Measurements from ENCODE around the gene PXDC1. TPM values are rescaled to one million over a fixed set of nuclear protein-coding genes. Genes with fewer than 3 reads are reported as not detected.

PXDC1 gene
- total and polyA plus RNA-seq, 4 donors, result 24.1 to 106 (median 77.6) TPM

- Histone ChIP-seq H3K9me3 (ENCODE audit: control insufficient read depth in 4 of 4, low read length in 3 of 4) (no peaks in the 10 kb centered on the region), H3K36me3 (ENCODE audit: control insufficient read depth in 4 of 4, insufficient read depth in 3 of 4, low read depth in 1 of 4, low read length in 3 of 4) (no peaks in the 10 kb centered on the region), H3K4me1 (ENCODE audit: control insufficient read depth in 4 of 4, insufficient read depth in 4 of 4, low read length in 3 of 4) (peaks cover 0 to 16% (median 10%) of the 10 kb centered on the region in 4 donors), H3K4me3 (ENCODE audit: low read depth in 1 of 3, low read length in 3 of 3) (no peak overlapping the region), H3K27ac (ENCODE audit: low read depth in 1 of 2, low read length in 2 of 2) (peak overlapping the region; percentile 19 to 96), H3K27me3 (ENCODE audit: control insufficient read depth in 4 of 4, insufficient read depth in 4 of 4, low read length in 3 of 4) (no peaks in the 10 kb centered on the region), H3K9ac (ENCODE audit: low read depth in 1 of 2, low read length in 2 of 2) (peak overlapping the region in 1 of 2 donors; percentile 51)
- WGBS, result 83% methylated on average over 10 of the region's 10 CpGs
- no peak for DNase-seq (ENCODE audit: low spot score)
- TF ChIP-seq SP1 (IDR thresholded peaks at IDR 0.05), result peak; percentile 18
- TF ChIP-seq NR2F2 (IDR thresholded peaks at IDR 0.05), result peak; percentile 78
- no peak for TF ChIP-seq REST (IDR thresholded peaks at IDR 0.05)
- no peak for TF ChIP-seq RXRA (IDR thresholded peaks at IDR 0.05)
These were observed 1.8 kb upstream of the PXDC1 start for GRCh38 chr6:3753228-3753835.

- no peaks in the 10 kb centered on the region for H3K27me3 ChIP-seq (ENCODE audit: control insufficient read depth in 4 of 4, insufficient read depth in 4 of 4, low read length in 3 of 4)
- H3K27ac ChIP-seq (ENCODE audit: low read depth in 1 of 2, low read length in 2 of 2), result peak overlapping the region; percentile 96 to 99
- no peaks in the 10 kb centered on the region for H3K36me3 ChIP-seq (ENCODE audit: control insufficient read depth in 4 of 4, insufficient read depth in 3 of 4, low read depth in 1 of 4, low read length in 3 of 4)
- TF ChIP-seq YY1 (IDR thresholded peaks at IDR 0.05) (no peak), JUND (IDR thresholded peaks at IDR 0.05) (no peak), RXRA (IDR thresholded peaks at IDR 0.05) (no peak), HNF4G (IDR thresholded peaks at IDR 0.05) (no peak), FOXA1 (IDR thresholded peaks at IDR 0.05) (no peak), TAF1 (conservative IDR thresholded peaks at IDR 0.05) (no peak), ATF3 (IDR thresholded peaks at IDR 0.05) (no peak), SP1 (IDR thresholded peaks at IDR 0.05) (no peak), RAD21 (IDR thresholded peaks at IDR 0.05) (no peak), REST (IDR thresholded peaks at IDR 0.05) (no peak), NR2F2 (IDR thresholded peaks at IDR 0.05) (no peak), ZBTB33 (IDR thresholded peaks at IDR 0.05) (no peak)
- TF ChIP-seq, protein P1, sequence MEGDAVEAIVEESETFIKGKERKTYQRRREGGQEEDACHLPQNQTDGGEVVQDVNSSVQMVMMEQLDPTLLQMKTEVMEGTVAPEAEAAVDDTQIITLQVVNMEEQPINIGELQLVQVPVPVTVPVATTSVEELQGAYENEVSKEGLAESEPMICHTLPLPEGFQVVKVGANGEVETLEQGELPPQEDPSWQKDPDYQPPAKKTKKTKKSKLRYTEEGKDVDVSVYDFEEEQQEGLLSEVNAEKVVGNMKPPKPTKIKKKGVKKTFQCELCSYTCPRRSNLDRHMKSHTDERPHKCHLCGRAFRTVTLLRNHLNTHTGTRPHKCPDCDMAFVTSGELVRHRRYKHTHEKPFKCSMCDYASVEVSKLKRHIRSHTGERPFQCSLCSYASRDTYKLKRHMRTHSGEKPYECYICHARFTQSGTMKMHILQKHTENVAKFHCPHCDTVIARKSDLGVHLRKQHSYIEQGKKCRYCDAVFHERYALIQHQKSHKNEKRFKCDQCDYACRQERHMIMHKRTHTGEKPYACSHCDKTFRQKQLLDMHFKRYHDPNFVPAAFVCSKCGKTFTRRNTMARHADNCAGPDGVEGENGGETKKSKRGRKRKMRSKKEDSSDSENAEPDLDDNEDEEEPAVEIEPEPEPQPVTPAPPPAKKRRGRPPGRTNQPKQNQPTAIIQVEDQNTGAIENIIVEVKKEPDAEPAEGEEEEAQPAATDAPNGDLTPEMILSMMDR (IDR thresholded peaks at IDR 0.05; ENCODE audit: low read depth, low read length, missing input control), result no peak
- TF ChIP-seq, protein P2, sequence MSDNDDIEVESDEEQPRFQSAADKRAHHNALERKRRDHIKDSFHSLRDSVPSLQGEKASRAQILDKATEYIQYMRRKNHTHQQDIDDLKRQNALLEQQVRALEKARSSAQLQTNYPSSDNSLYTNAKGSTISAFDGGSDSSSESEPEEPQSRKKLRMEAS (IDR thresholded peaks at IDR 0.05), result no peak
- WGBS, result 49% methylated on average over 22 of the region's 22 CpGs
- no peaks in the 10 kb centered on the region for H3K9me3 ChIP-seq (ENCODE audit: control insufficient read depth in 4 of 4, low read length in 3 of 4)
- peaks cover 0 to 22% (median 14%) of the 10 kb centered on the region in 4 donors for H3K4me1 ChIP-seq (ENCODE audit: control insufficient read depth in 4 of 4, insufficient read depth in 4 of 4, low read length in 3 of 4)
- peak overlapping the region; percentile 59 to 88 (median 63) for H3K4me3 ChIP-seq (ENCODE audit: low read depth in 1 of 3, low read length in 3 of 3)
- no peak for DNase-seq (ENCODE audit: low spot score)
- H3K9ac ChIP-seq (ENCODE audit: low read depth in 1 of 2, low read length in 2 of 2), result peak overlapping the region; percentile 64 to 84
These were observed 1.2 kb upstream of the PXDC1 start for GRCh38 chr6:3752531-3753227.

All from liver (tissue), 9 donors.